Effector memory CD8-positive, alpha-beta T cell (primary cell): ENCODE results near the gene ACADS.

ENCODE experiments used
- ATAC-seq: fragments of 150-1000 bp; cut with Tn5 transposase; replicated peaks from 2 replicates; pipeline ENCODE4 v1.10.0; 2021; ENCODE audit warnings: mild to moderate bottlenecking, moderate library complexity
- DNase-seq, 3 experiments: peaks; one replicate each; pipeline ENCODE4 v3.0.0; 2021
- H3K27ac Mint-ChIP-seq, 2 donors: one replicate each; pipeline ENCODE4 v1.8.0; 2022; ENCODE audit warnings: mild to moderate bottlenecking in 2 of 2, mixed read lengths in 2 of 2, moderate library complexity in 2 of 2
- H3K27me3 Mint-ChIP-seq, 2 donors: one replicate each; pipeline ENCODE4 v1.8.0; 2022; ENCODE audit warnings: mixed read lengths in 2 of 2
- H3K36me3 Mint-ChIP-seq: one replicate; pipeline ENCODE4 v1.8.0; 2022; ENCODE audit warnings: mild to moderate bottlenecking, moderate library complexity, mixed read lengths; ENCODE audit not compliant: insufficient read depth
- H3K4me1 Mint-ChIP-seq, 2 donors: one replicate each; pipeline ENCODE4 v1.8.0; 2022; ENCODE audit warnings: low read depth in 2 of 2, mixed read lengths in 2 of 2
- H3K4me3 Mint-ChIP-seq, 2 donors: one replicate each; pipeline ENCODE4 v1.8.0; 2022; ENCODE audit warnings: mild to moderate bottlenecking in 2 of 2, mixed read lengths in 2 of 2, moderate library complexity in 2 of 2
- H3K9me3 Mint-ChIP-seq, 2 donors: one replicate each; pipeline ENCODE4 v1.8.0; 2022; ENCODE audit warnings: mixed read lengths in 2 of 2

The ACADS gene

DNA sequence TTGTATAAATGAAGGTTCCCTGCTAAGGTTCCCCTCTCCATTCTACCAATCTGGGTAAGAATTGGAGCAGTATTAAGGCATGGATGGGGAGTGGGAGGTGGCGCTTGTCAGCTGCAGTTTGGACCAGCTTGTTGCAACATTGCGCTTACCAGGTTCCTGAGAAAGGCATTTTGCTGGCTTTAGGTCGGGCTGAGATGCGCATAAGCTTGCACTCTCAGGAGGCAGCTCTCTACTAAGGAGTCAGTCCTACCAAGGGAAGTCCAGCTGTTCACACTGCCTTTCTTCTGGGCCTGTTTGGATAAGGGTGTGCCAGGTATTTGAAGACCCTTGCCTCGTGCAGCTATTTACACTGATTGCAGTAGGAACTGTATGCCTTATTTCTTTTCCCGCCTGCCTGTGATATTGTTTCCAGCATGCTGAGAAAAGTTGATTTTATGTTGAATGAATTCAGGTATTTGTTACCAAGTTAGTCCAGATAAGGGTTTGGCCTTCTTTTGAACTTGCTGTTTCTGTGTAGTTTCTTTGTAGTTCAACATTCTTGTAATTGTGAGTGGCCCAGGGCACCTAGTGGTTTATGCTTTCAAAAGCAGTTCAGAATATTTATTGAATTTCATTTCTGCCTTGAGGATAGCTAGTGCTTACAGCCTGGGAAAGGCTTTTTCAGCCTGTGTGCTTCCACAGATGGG lies 36.1 kb upstream of the ACADS start:
- H3K36me3 Mint-ChIP-seq = peaks cover 23% of the 10 kb centered on the region
- ATAC-seq (no peak), DNase-seq (no peak)
- H3K4me3 Mint-ChIP-seq = peak overlapping the region; percentile 86 to 88
- no peaks in the 10 kb centered on the region for H3K27me3 Mint-ChIP-seq
- no peak overlapping the region for H3K27ac Mint-ChIP-seq
- peaks cover 32 to 40% of the 10 kb centered on the region in 2 donors for H3K4me1 Mint-ChIP-seq
- H3K9me3 Mint-ChIP-seq = no peaks in the 10 kb centered on the region

DNA sequence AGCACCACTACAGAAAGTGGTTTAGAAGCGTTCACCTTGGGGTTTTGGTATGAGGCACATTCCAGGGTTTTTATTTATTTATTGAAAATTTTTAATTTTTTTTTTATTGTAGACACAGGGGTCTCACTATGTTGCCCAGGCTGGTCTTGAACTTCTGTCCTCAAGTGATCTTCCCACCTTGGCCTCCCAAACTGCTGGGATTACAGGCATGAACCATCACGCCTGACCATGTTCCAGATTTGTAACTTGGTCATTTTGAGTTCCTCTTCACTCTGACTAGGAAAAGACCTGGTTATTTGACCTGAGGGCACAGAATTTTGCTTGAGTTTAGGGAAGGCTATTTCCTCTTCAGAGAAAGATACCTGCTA lies 35.6 kb upstream of the ACADS start:
- Mint-ChIP-seq H3K27ac (no peak overlapping the region), H3K36me3 (peaks cover 23% of the 10 kb centered on the region), H3K27me3 (no peaks in the 10 kb centered on the region), H3K4me1 (peaks cover 34 to 40% of the 10 kb centered on the region in 2 donors), H3K4me3 (no peak overlapping the region), H3K9me3 (no peaks in the 10 kb centered on the region)
- ATAC-seq = no peak
- no peak for DNase-seq

DNA sequence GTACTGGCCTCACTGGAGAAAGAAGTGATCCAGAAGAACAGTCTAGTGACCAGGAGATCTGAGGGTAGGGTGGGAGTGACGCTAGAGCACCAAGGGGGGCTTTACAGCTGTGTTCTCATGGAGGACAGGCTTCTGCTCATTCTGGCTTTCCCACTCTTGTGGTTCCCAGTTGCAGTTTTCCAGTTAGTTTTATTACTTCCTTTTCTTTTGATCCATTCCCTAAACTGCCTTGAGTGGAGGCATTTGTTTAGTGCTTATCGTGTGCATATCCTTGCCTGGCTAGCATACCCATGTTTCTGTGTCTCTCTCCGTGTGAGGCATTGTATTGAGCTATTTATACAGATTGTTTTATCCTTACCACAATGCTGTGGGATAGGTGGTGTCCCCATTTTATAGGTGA lies 34.6 kb upstream of the ACADS start:
- no peak overlapping the region for H3K4me3 Mint-ChIP-seq

DNA sequence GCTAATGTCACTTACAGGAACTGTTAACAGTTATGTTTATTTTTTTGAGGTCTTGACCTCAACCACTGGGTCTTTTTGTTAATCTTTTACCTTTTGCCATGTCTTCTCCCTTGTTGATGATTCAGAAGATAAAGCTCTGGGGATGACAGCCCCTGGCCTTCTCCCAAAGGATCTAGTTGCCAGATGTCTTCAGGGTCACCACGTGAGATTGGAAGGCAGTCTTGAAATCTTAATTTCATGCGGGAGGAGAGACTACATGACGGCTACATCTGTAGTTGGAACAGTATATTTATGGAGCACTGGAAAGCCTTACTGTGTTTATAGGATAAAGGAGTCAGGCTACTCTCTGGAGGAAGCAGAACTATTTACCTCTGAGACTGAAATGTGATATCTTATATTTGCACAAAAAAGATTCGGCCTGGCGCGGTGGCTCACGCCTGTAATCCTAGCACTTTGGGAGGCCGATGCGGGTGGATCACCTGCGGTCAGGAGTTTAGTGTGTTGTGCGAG lies 33.0 kb upstream of the ACADS start:
- Mint-ChIP-seq H3K4me1 (peaks cover 38 to 39% of the 10 kb centered on the region in 2 donors), H3K4me3 (no peak overlapping the region)
- no peak for ATAC-seq

More for the DNA sequence above, 34.6 kb upstream of the ACADS start:
- no peak overlapping the region for H3K27ac Mint-ChIP-seq
- H3K36me3 Mint-ChIP-seq = peaks cover 18% of the 10 kb centered on the region
- no peaks in the 10 kb centered on the region for H3K9me3 Mint-ChIP-seq
- peaks cover 36 to 40% of the 10 kb centered on the region in 2 donors for H3K4me1 Mint-ChIP-seq
- no peak for DNase-seq
- H3K27me3 Mint-ChIP-seq = no peaks in the 10 kb centered on the region
- no peak for ATAC-seq

DNA sequence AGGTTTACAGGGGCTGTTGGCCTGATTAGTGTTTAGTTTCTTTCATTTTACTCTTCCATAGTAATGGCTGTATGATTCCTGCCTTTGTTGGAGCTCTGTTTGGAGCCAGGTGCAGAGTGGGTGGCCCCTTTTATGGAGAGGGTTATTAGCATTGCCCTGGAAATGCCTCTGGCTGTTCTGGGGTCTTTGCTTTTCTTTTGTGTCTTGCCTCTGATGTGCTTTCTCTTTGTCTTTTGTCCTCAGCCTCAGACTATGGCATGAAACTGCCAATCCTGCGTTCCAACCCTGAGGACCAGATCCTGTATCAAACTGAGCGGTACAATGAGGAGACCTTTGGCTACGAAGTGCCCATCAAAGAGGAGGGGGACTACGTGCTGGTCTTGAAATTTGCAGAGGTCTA lies 31.8 kb upstream of the ACADS start:
- ATAC-seq = no peak
- Mint-ChIP-seq H3K4me3 (no peak overlapping the region), H3K9me3 (no peaks in the 10 kb centered on the region), H3K27ac (no peak overlapping the region), H3K36me3 (peaks cover 13% of the 10 kb centered on the region), H3K27me3 (no peaks in the 10 kb centered on the region), H3K4me1 (peaks cover 25 to 27% of the 10 kb centered on the region in 2 donors)
- no peak for DNase-seq

More for the DNA sequence above, 33.0 kb upstream of the ACADS start:
- peaks cover 13% of the 10 kb centered on the region for H3K36me3 Mint-ChIP-seq
- peak overlapping the region in 1 of 2 donors; percentile 47 for H3K27ac Mint-ChIP-seq
- DNase-seq = no peak
- H3K9me3 Mint-ChIP-seq = no peaks in the 10 kb centered on the region
- no peaks in the 10 kb centered on the region for H3K27me3 Mint-ChIP-seq

DNA sequence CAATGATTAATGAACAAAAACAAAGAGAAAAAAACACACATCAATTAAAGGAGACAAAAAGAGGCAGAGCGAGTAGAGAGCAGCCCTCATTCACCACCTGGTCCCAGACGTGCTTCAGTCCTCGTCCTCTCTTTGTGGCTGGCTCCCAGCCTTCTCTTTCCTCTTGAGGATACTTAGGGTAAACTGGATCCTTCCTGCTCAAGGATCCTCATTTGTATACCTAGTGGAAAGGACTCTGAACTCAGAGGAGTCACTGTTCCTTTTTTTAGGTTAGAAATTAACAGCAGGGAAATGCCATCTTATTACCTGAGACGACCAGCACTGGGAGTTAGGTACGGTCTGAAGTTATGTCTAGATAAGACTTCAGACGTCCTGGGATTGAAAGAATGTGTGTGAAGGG lies 29.0 kb upstream of the ACADS start:
- H3K36me3 Mint-ChIP-seq = peaks cover 32% of the 10 kb centered on the region
- H3K9me3 Mint-ChIP-seq = no peaks in the 10 kb centered on the region
- H3K4me3 Mint-ChIP-seq = no peak overlapping the region
- H3K27ac Mint-ChIP-seq = no peak overlapping the region
- H3K4me1 Mint-ChIP-seq = peaks cover 12 to 14% of the 10 kb centered on the region in 2 donors
- H3K27me3 Mint-ChIP-seq = no peaks in the 10 kb centered on the region
- no peak for ATAC-seq
- DNase-seq = no peak

DNA sequence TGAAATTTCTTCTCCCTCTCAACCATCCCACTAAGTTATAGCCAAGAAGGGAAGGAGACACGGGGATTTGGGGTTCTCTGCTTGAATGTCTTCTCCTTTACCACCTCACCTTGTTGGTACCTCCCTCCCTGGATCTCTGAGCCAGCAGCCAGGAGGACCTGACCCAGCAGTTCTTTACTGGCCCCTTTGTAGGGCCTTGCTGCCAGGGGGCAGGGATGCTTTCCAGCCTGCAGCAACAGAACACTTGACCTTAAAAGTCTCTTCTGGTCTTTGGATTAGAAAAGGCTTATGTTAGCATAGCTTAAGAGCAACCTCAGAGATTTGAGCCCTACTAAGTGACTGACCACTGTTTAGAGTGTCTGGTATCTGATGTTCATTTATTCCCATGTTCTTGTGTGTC lies 28.3 kb upstream of the ACADS start:
- no peak overlapping the region for H3K27ac Mint-ChIP-seq
- no peaks in the 10 kb centered on the region for H3K27me3 Mint-ChIP-seq
- ATAC-seq (no peak), DNase-seq (no peak)
- no peaks in the 10 kb centered on the region for H3K9me3 Mint-ChIP-seq
- no peak overlapping the region for H3K4me3 Mint-ChIP-seq
- H3K4me1 Mint-ChIP-seq = peaks cover 9 to 11% of the 10 kb centered on the region in 2 donors
- H3K36me3 Mint-ChIP-seq = peaks cover 32% of the 10 kb centered on the region

DNA sequence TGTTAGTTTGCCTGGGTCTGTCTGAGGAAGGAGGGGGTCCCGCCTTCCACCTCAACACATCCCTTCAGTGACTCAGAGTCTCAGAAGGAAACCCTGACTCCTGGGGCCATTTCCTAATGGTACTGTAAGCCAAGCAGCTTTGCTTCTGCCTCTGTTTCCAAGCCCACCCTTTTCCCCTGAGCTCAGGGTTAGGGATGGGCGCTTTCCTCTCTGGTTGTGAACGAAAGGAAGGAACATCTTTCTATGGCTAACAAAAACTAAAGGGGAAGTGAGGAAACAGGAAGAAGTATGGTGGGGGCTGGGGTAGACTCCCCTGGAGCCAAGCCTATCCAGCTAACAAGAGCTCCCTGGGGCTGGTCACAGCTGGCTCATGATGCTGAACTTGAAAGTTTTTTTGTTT lies 27.0 kb upstream of the ACADS start:
- H3K27ac Mint-ChIP-seq = no peak overlapping the region
- peaks cover 32% of the 10 kb centered on the region for H3K36me3 Mint-ChIP-seq
- H3K9me3 Mint-ChIP-seq = no peaks in the 10 kb centered on the region
- ATAC-seq = no peak
- H3K4me1 Mint-ChIP-seq = peaks cover 0 to 6% of the 10 kb centered on the region in 2 donors
- no peak for DNase-seq
- no peaks in the 10 kb centered on the region for H3K27me3 Mint-ChIP-seq
- no peak overlapping the region for H3K4me3 Mint-ChIP-seq

DNA sequence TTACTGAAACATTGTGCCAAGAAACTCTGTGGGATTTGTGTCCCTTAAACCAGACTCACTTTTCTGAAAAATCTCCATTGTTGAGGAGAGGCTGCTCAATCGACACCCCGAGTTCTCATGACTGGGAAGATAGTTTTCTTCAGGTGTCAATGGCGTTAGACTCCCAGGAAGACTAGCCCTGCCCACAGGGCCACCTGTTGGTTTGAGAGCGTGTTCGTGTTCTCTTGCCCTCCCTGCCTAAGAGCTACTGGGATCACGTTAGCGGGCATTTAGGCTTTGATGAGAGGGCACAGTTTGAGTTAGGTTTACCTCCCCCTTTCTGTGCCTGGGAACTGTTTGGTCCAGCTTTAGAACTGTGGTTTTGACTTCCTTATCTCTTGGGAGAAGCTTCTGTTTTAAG lies 26.1 kb upstream of the ACADS start:
- Mint-ChIP-seq H3K27me3 (no peaks in the 10 kb centered on the region), H3K36me3 (peaks cover 28% of the 10 kb centered on the region), H3K9me3 (no peaks in the 10 kb centered on the region), H3K27ac (peak overlapping the region in 1 of 2 donors; percentile 70), H3K4me1 (peaks cover 0 to 6% of the 10 kb centered on the region in 2 donors), H3K4me3 (no peak overlapping the region)
- ATAC-seq (no peak), DNase-seq (no peak)

DNA sequence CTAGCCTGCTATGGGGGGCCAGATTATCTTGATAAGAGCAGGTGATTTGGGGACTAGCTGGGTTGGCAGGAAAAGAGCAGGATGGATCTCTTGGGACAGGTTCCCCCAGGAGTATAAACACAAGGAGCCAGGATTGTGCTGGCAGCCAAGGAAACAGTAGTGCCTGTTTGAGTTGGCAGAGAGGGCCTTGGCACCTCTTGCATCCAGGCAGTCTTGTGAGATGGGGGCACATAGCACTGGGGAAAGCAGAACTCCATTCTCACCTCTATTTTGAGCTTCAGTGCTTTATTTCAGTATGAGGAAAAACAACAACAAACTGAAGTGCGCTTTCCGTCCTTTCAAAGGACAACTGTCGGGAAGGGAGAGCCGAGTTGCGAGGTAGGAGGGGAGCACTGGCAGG lies 24.7 kb upstream of the ACADS start:
- ATAC-seq = no peak
- Mint-ChIP-seq H3K4me3 (no peak overlapping the region), H3K4me1 (peaks cover 0 to 3% of the 10 kb centered on the region in 2 donors), H3K9me3 (no peaks in the 10 kb centered on the region), H3K27ac (peak overlapping the region in 1 of 2 donors; percentile 70), H3K27me3 (no peaks in the 10 kb centered on the region), H3K36me3 (peaks cover 28% of the 10 kb centered on the region)
- no peak for DNase-seq

DNA sequence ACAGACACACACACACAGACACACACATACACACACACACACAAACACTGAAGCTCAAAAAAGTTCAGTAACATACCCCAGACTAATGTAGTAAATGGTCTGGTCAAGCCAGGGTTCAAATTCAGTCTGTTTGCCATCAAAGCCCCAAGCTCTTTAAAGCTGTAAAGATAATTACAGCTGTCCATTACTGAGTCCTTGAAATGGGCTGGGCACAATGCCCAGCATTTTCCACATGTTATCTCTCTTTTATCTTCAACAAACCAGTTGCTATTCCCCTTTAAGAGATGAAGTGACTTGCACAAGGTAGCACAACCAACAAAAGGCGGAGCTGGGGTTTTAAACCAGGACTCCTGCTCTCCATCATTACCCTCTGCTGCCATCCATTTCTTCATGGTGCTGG lies 23.0 kb upstream of the ACADS start:
- no peaks in the 10 kb centered on the region for H3K27me3 Mint-ChIP-seq
- ATAC-seq (no peak), DNase-seq (no peak)
- H3K36me3 Mint-ChIP-seq = peaks cover 22% of the 10 kb centered on the region
- no peaks in the 10 kb centered on the region for H3K4me1 Mint-ChIP-seq
- H3K4me3 Mint-ChIP-seq = no peak overlapping the region
- no peak overlapping the region for H3K27ac Mint-ChIP-seq
- H3K9me3 Mint-ChIP-seq = no peaks in the 10 kb centered on the region

DNA sequence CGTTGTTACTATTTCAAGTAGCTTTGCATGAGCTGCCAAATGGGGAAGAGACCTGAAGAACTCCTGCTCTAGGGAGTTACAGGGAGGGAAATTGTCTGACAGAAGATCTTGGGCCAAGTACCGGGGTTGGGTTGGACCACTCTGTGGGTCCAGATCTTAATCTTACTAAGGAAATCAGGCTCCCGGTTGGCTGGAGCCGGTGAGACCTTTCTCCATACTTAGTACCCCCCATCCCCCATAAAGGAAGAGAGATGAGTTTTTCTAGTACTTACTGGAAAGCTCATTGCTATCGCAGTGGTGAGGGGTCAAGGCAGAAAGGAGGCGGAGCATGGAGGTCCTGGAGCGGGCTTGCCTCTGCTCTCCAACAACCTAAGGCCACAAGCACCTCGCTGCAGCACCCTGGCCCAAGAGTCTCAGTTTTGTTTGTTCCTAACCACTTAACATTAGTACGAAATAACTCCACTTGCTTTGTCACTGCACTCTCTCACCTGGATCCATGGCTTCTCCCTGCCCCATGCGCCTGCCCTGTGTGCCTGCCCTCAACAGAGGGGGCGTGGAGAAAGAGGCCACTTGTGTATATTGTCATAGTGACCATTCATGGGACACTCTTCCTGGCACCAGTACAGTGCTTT lies 22.2 kb upstream of the ACADS start:
- no peak for DNase-seq
- H3K4me1 Mint-ChIP-seq = peaks cover 0 to 3% of the 10 kb centered on the region in 2 donors
- ATAC-seq = no peak
- peaks cover 22% of the 10 kb centered on the region for H3K36me3 Mint-ChIP-seq
- no peaks in the 10 kb centered on the region for H3K27me3 Mint-ChIP-seq
- no peak overlapping the region for H3K27ac Mint-ChIP-seq
- H3K4me3 Mint-ChIP-seq = no peak overlapping the region
- H3K9me3 Mint-ChIP-seq = no peaks in the 10 kb centered on the region

DNA sequence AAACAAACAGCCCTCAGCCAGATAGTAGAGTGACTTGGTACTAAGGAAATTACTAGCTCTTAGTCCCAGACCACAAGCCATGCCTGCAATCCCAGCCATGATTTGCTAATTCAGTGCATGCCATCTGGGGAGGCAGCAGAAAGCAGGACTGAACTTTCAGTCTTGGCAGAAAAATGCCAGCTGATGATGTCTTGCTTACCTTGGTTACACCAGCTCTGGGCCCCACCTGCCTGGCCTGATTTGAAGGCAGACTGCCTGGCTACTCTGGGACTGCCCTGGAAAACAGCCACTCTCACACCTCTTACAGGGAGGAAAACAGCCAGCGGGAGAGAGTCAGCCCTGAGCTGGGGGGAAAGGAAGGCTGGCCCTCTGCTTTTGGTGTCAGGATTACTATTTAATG lies 20.0 kb upstream of the ACADS start:
- Mint-ChIP-seq H3K27ac (no peak overlapping the region), H3K36me3 (peaks cover 6% of the 10 kb centered on the region), H3K9me3 (no peaks in the 10 kb centered on the region), H3K27me3 (no peaks in the 10 kb centered on the region), H3K4me3 (no peak overlapping the region), H3K4me1 (peaks cover 6 to 13% of the 10 kb centered on the region in 2 donors)
- no peak for DNase-seq
- no peak for ATAC-seq

DNA sequence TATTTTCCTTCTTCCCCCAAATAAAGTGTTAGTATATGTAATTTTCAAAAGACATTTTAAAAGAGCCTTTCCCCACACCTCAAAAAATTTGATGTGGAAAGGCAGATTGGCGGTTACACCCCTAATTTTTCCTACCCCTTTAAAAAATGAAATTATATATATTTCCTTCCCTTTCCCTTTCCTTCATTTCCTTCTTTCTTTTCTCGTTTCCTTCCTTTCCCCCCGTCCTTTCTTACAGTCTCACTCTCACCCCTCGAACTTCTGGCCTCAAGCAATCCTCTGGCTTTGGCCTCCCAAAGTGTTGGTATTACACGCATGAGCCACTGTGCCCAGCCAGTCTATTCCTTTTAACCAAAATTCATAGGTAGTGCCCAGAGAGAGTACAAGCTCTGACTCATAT lies 19.6 kb upstream of the ACADS start:
- ATAC-seq (no peak), DNase-seq (no peak)
- no peak overlapping the region for H3K4me3 Mint-ChIP-seq

More for the DNA sequence above, 19.6 kb upstream of the ACADS start:
- Mint-ChIP-seq H3K9me3 (no peaks in the 10 kb centered on the region), H3K27me3 (no peaks in the 10 kb centered on the region), H3K4me1 (peaks cover 7 to 13% of the 10 kb centered on the region in 2 donors), H3K36me3 (peaks cover 1% of the 10 kb centered on the region), H3K27ac (no peak overlapping the region)
